Measurements from ENCODE around the gene IGFBP6.
A peak's percentile ranks its signal among the peaks of the same experiment; 100 is the strongest.

Gene IGFBP6

GRCh38 chr12:53115112-53115890 lies 17.8 kb downstream of the IGFBP6 start:
- DNase-seq (ENCODE audit: low spot score), result peak; percentile 25
- no peak for TF ChIP-seq CTCF (IDR thresholded peaks at IDR 0.05; ENCODE audit: extremely low read depth, missing control alignments)

DNA sequence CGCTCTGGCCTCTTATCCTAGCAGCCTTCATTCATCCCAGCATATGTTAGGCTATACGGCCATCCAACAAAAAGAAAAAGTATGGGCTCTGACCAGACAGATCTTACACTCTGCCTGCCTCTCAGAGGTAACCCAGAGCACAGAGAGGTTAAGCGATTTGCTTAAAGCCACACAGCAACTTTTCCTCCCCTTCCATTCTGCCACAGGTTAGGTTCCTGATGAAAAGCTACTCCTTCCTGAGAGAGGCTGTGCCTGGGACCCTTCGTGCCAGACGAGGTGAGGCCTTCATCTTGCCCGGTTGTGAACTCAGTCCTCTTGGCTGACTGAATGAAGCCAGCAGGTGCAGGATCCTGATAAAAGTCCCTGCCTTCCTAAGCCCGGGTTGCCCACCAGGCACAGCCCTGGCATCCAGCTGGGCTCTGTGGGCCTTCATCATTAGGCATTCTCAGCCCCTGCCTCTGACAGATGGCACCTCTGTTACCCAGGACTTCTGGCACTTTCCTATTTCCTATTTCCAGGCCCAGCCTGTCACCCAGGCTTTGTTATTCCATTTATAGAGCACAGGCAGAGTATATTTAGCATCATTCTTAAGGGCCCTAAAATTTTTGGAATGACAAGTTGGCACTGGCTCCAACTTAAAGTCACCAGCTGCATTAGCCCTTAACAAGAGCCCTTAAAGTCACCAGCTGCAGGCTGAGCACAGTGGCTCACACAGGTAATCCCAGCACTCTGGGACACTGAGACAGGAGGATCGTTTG lies 18.6 kb downstream of the IGFBP6 start:
- TF ChIP-seq CTCF (IDR thresholded peaks at IDR 0.05; ENCODE audit: extremely low read depth, missing control alignments), result no peak
- DNase-seq (ENCODE audit: low spot score), result peak; percentile 12

DNA sequence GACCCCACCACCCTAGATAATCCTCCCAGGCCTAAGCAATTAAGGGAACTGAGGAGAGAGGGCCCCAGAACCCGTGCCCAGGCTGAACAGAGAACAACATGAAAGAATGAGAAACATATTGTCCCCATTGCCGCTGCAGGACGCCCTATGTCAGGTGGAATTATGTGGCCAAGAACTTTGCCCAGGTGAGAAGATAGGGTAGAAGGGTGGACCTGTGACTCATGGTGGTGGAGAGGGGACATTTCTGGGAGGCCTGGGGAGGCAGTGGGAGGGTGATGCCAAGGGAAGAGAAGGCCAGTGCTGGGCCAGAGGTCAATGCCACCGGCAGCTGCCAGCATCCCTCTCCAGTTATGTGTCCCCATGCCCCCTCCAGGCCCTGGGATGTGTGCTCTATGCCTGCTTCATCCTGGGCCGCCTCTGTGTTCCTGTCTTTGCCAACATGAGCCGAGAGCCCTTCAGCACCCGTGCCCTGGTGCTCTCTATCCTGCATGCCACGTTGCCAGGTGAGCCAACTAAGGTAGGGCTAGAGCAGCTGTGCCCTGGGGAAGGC lies 21.4 kb downstream of the IGFBP6 start:
- no peak for TF ChIP-seq CTCF (IDR thresholded peaks at IDR 0.05; ENCODE audit: extremely low read depth, missing control alignments)
- no peak for DNase-seq (ENCODE audit: low spot score)

- no peak for TF ChIP-seq CTCF (IDR thresholded peaks at IDR 0.05; ENCODE audit: extremely low read depth, missing control alignments)
- DNase-seq (ENCODE audit: low spot score), result peak; percentile 19
Observed at GRCh38 chr12:53120685-53121525, 23.4 kb downstream of the IGFBP6 start.

DNA sequence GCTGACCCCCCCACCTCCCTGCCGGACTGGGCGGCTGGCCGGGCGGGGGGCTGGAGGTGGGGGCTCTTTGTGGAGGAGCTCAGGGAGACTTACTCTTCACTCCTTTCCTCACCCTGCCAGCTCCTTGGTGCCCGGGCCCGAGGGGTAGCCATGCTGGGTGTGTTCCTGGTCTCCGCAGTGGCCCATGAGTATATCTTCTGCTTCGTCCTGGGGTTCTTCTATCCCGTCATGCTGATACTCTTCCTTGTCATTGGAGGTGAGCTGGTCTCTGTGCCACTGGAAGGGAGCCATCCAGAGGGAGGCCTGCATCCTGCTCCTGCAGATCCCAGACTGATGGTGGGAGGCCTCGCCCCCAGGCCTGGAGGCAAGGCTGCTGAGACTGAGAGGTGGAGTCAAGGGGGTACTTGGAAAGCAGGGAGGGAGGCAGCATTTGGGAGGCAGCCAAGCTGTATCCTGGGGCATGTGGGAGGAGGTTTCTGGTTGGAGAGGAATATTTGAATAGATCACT lies 25.5 kb downstream of the IGFBP6 start:
- DNase-seq (ENCODE audit: low spot score), result peak; percentile 14
- TF ChIP-seq CTCF (IDR thresholded peaks at IDR 0.05; ENCODE audit: extremely low read depth, missing control alignments), result no peak

- TF ChIP-seq CTCF (IDR thresholded peaks at IDR 0.05; ENCODE audit: extremely low read depth, missing control alignments), result no peak
- DNase-seq (ENCODE audit: low spot score), result peak; percentile 21
Observed at GRCh38 chr12:53123578-53124351, 26.3 kb downstream of the IGFBP6 start.

All from GM20000 (cell line).